T47D (cell line): ENCODE data around the gene CACNA1H.

Experiments used
- DNase-seq, 2 experiments: peaks; one replicate each; pipeline versions ENCODE4 v3.0.0 to v3.0.0-alpha.2; 2011 to 2012; ENCODE audit warnings: low read depth in 1 of 2, low spot score in 1 of 2
- JUND ChIP-seq: IDR thresholded peaks from 2 replicates; pipeline ENCODE4 v1.6.1; 2012; ENCODE audit warnings: low read depth
- in situ Hi-C: cut with HindIII; loops from 2 replicates; pipeline ENCODE4 v1.10.0; 2016; ENCODE audit warnings: low sequenced_read_pairs, low pct_unique_long_range_greater_than_20kb

CACNA1H gene

DNA sequence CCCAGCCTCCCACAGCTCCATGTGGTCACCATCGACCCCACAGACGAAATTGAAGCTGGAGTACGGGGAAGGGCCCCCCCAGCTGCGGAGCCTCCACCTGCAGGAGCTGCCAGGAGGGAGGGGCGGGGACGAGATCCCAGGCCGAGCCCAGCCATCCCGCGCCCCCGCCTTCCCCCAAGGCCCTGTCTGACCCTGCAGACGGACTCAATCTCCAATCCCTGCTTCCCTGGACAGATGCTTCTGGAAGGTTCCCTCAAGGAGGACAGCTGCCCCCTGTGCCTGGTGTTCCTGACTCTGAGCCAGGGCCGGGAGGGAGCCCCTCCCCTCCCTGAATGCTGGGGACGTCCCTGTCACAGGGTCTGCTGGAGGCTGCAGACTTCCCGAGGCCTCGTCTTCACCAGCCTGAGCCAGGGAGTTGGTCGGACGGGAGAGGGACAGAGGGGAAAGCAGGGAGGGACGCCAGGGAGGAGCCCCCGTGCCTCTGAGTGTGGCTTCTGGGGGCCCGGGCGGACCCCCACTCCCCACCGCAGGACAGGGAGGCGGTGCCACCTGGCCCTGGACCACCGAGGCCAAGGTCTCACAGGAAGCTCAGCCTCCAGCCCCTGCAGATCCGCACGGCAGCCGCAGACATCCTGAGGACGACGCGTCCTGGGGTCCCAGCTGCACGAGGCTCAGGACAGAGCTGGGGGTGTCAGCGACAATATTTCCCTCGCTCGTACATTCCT is 35.6 kb upstream of the CACNA1H start:
- in situ Hi-C loops: no loop called here
- no peak for DNase-seq

DNA sequence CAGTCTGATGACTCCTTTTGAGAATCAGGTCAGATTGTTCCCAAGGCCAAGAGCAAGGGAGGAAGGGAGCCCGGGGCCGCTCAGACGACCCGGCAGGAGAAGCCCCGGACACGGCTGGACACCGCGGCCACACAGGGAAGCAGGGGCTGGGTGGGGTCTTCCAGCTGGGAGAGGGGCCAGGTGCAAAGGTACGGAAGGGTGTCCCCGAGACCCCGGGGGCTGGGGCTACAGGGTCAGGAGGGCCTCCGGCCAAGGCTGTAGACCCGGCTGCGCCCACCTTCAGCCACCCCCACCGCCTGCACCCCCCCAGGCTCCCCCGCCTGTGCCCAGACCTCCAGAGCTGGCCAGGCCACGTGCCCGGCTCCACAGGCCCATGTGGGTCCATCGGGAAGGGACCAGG is 35.0 kb upstream of the CACNA1H start:
- no peak for TF ChIP-seq JUND
- in situ Hi-C loops: no loop called here
- DNase-seq: no peak

More for the DNA sequence above, 35.6 kb upstream of the CACNA1H start:
- TF ChIP-seq JUND: no peak

DNA sequence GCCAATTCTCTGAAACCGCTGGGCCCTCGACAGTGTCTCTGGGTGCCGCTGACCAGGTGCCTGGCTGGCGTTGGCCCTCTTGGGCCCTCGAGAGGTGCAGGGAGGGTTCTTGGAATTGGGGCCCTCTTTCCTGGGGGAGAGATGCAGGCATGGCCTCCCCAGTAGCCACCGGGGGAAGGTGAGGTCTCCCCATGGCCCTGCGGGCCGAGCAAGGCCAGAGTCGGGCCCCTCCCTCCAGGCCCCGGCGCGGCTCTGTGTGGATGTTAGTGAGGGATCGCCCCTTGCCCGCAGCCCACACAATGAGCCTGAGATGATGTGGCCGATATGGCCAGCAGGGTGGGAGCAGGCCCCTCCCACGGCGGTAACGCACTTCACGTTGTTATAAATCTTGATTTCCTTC is 33.8 kb upstream of the CACNA1H start:
- TF ChIP-seq JUND: no peak
- in situ Hi-C loops: no loop called here
- DNase-seq: no peak

GRCh38 chr16:1119766-1120576 is 32.9 kb upstream of the CACNA1H start:
- no peak for TF ChIP-seq JUND
- DNase-seq: no peak
- in situ Hi-C loops: no loop called here

DNA sequence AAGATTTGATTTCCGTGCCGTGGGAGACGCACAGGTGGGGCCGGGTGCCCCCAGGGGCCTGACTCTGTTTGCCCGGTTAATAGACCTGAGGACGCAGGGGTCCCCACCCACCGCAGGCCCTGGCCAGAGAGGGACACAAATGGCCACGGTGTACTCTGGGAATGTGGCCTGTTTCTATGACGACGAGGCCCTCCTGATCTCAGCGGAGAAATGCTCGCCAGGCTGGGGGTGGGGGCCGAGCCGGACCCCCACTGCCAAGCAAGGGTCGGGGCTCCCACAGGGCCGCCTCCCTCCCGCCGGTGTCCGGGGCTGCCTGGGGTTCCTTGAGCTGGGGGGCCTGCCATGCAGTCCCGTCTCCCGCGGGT is 32.3 kb upstream of the CACNA1H start:
- no peak for DNase-seq
- no peak for TF ChIP-seq JUND
- in situ Hi-C loops: no loop called here

DNA sequence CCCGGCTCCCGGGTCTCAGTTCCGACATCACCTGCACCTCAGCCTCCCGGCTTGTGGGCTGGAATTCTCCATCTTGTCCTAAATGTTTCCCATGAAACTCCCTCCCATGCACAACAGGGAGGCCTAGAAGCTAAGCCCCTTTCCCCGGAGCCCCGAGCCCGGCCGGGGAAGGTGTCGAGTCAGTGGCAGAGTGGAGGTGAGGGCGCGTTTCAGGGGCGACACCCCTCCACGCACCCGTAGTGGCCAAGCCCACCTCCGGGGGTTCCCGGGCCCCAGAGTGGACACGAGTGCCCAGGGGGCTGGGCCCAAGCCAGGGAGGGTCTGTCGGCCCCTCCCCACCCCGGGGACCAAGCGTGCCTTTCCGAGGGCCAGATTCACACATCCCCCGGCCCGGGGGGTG is 31.9 kb upstream of the CACNA1H start:
- in situ Hi-C loops: no loop called here
- no peak for DNase-seq
- TF ChIP-seq JUND: no peak

DNA sequence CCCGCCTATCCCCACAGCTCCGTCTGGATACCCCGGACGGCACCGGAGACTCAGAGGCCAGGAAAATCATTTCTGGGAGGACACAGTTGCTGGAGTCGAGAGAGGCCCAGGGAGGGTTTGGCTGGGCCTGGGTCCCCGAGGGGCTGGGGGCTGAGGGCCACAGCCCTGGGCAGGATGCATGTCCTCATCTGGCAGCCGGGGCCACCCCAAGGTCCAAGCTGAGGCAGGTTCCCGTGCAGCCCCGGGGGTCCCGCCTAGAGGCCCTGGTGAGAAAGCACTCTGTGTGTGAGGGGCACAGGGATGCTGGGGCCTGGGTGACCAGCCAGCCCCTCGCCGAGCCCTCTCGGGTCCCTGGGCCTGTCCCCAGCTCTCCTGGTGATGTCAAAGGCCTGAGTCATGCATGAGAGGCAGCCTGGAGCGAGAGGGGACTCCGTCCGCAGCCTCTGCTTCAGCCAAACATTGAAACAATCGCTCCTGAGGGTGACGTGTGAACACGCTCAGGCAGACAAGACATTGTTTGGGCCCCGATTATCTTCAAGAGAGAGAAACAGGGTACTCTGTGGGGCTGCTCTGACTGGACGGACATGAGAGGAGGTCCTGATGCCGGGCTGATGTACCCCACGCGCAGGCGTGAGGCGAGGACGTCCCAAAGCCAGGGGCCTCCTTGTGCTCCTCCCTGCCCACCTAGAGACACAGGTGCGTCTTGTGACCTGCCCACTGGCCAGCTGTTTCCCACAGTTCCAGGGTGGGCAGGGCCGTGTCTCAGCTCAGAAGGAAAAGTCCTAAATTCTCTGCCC is 31.1 kb upstream of the CACNA1H start:
- no peak for TF ChIP-seq JUND
- in situ Hi-C loops: no loop called here
- no peak for DNase-seq

GRCh38 chr16:1122398-1122765 is 30.5 kb upstream of the CACNA1H start:
- no peak for DNase-seq
- in situ Hi-C loops: no loop called here
- TF ChIP-seq JUND: no peak

- in situ Hi-C loops: no loop called here
- DNase-seq: no peak
- TF ChIP-seq JUND: no peak
These were observed 29.2 kb upstream of the CACNA1H start for GRCh38 chr16:1123525-1124230.

DNA sequence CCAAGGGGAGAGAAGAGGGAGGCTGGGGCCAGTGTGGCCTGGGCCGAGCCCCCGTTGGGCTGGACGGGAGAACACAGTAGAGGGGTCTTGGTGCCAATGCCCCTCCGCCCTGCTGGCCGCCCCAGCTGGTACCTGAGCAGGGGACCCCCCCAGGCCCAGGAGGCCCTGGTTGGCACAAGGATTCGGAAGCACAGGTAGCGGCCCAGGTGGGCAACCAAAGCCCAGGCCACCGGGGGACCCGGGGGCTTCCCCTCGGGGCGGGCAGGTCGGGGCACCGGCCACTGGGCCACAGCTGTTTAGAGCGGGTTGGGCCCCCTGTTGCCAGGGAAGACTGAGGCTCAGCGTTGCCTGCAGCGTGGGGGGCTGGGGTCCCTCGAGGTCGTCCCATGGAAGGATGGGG is 28.6 kb upstream of the CACNA1H start:
- in situ Hi-C loops: no loop called here
- TF ChIP-seq JUND: no peak

DNA sequence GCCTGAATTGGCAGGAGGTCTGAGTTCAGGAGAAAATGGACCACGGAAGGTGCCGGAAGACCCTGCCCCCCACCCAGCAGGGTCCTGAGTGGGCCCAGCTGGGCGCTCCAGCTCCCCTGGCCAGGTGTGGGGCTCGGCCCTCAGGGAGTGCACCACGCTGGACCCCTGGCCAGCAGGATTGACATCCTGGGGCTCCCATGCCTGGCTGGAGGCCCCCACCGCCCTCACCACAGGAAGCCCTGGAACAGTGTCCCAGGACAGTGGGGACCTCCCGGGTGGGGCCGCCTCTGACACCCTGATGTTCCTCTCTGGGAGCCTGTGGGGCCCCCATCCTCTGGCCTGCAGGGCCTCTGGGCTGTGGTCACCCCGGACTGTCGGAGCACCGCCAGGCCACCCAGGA is 28.1 kb upstream of the CACNA1H start:
- no peak for TF ChIP-seq JUND
- in situ Hi-C loops: no loop called here
- no peak for DNase-seq

More for the DNA sequence above, 28.6 kb upstream of the CACNA1H start:
- no peak for DNase-seq

DNA sequence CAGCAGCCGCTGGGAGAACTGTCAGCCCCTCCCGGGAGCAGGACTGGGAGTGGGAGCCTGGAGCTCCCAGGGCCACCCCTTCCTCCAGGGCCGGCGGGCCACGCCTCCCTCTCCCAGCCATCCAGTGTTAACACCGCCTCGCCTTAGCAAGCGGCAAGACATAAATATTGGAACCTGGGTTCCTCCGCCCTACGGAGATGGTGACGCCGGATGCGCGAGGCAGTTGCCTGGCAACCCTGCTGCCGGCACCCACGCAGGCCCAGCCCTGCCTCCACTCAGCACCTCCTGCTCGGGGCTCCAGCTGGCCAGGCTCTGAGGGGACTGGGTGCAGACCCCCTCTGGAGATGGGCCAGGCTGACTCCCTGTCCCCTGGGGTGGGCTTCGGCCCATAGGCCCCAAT is 27.4 kb upstream of the CACNA1H start:
- peak; percentile 47 to 74 for DNase-seq
- no peak for TF ChIP-seq JUND
- in situ Hi-C loops: no loop called here

- in situ Hi-C loops: no loop called here
- DNase-seq: no peak
- no peak for TF ChIP-seq JUND
These were observed 26.9 kb upstream of the CACNA1H start for GRCh38 chr16:1126044-1126443.
